Right lobe of liver (tissue), 4 donors: ENCODE results near the gene LCLAT1.

ENCODE experiments used
- CTCF ChIP-seq, 4 donors: fragments of 200-600 bp in 3 of 4; fragments of 450-650 bp in 1 of 4; IDR thresholded peaks; one replicate each; pipeline versions ENCODE4 v1.5.1 to v1.8.0; 2016 to 2022; ENCODE audit warnings: antibody characterized with exemption in 4 of 4, mild to moderate bottlenecking in 2 of 4
- POLR2A ChIP-seq: fragments of 450-650 bp; IDR thresholded peaks from one replicate; pipeline ENCODE4 v1.6.1; 2017; ENCODE audit warnings: antibody characterized with exemption, mild to moderate bottlenecking
- donor health status: DM: no; HTN: no; CAD: no.
- donor health status: DM: no; HTN: no; CAD: no.
- donor health status: DM: no; HTN: yes; CAD: no.

GRCh38 chr2:30608643-30609042 lies 161.6 kb downstream of the LCLAT1 start:
- no peak for TF ChIP-seq POLR2A
- TF ChIP-seq CTCF (IDR thresholded peaks at IDR 0.05): no peak
